Measurements from ENCODE around the gene MLLT11. TPM values are rescaled to one million over a fixed set of nuclear protein-coding genes. Genes with fewer than 3 reads are reported as not detected.

Gene MLLT11, protein sequence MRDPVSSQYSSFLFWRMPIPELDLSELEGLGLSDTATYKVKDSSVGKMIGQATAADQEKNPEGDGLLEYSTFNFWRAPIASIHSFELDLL
- polyA plus RNA-seq, result 1.5 TPM

DNA sequence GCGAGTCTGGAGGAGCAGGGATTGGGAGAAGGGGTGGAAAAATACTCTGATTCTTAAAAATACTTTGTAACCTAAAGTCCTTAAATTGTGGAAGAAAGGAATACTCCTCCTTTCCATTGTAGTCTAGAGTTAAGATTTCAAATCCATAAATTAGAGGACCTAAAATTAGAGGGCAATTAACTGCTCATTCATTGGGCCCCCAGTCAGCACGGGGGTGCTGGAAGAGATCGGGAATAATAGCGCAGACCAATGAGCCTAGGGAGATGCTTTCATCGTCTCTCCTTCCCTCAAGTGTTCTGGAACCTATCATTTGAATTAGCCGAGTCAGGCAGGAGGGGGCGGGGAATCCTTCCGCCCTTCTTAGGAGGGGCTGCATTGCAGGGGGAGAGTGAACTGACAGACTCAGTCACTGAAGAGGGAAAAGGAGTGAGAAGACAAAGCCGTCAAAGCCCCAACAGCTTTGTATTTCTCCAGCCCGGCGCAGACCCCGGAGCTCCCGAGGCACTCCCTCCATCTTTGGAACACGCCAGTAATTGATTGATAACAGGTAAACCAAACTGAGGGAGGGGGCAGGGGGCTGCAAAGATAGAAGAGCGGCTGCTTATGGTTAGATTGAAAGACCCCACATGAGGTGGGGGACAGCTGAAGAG lies at the start of gene MLLT11:
TSS of gene MLLT11 (plus strand) at position 391 of the 650 bp plus-strand sequence. CDS start 6,828 bp downstream, outside the sequence.
- Mint-ChIP-seq H3K4me1 (peaks cover 28 to 31% (median 29%) of the 10 kb centered on the region in 3 donors), H3K36me3 (peaks cover 11% of the 10 kb centered on the region), H3K27ac (peak within 1 kb of the TSS; percentile 89 to 97 (median 93))

DNA sequence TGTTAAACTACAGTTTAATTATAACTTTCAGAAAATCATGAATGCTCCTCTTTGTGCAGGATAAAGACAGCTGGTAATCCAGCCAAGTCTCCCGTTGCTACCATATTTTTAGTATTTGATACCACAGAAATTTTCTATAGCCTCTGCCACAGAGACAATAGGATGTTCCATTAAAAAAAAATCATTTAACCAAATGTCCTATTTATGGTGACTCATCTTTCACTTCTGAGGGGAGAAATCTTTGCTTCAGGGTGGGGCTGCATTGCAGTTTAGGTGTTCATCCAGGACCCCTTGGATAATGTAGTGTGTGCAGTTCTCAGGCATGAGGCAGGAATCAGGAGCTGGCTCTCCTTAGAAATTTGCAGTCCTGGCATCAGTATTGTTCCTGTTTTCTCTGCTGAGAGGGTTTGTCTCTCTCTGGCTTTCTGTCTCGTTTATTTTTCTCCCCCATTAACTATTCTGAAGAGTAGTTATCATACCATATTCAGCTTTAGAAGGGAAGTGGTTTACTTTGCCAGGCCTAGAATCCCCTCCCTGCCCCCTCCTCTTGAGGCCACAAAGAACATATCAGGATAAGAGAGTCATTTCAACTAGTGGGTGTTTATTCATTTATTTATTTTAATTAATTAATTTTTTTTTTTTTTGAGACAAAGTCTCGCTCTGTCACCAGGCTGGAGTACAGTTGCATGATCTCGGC lies 48.9 kb upstream of the MLLT11 start:
- H3K27me3 Mint-ChIP-seq, result no peaks in the 10 kb centered on the region
- no peak overlapping the region for H3K4me3 Mint-ChIP-seq
- H3K4me1 Mint-ChIP-seq, result peaks cover 29 to 35% (median 32%) of the 10 kb centered on the region in 3 donors
- no peaks in the 10 kb centered on the region for H3K9me3 Mint-ChIP-seq
- H3K36me3 Mint-ChIP-seq, result no peaks in the 10 kb centered on the region
- H3K27ac Mint-ChIP-seq, result peak overlapping the region in 2 of 3 donors; percentile 31 to 89

More for the DNA sequence above, at the start of gene MLLT11:
- Mint-ChIP-seq H3K9me3 (no peaks in the 10 kb centered on the region), H3K4me3 (peak within 1 kb of the TSS; percentile 96 to 100 (median 98)), H3K27me3 (no peaks in the 10 kb centered on the region)

DNA sequence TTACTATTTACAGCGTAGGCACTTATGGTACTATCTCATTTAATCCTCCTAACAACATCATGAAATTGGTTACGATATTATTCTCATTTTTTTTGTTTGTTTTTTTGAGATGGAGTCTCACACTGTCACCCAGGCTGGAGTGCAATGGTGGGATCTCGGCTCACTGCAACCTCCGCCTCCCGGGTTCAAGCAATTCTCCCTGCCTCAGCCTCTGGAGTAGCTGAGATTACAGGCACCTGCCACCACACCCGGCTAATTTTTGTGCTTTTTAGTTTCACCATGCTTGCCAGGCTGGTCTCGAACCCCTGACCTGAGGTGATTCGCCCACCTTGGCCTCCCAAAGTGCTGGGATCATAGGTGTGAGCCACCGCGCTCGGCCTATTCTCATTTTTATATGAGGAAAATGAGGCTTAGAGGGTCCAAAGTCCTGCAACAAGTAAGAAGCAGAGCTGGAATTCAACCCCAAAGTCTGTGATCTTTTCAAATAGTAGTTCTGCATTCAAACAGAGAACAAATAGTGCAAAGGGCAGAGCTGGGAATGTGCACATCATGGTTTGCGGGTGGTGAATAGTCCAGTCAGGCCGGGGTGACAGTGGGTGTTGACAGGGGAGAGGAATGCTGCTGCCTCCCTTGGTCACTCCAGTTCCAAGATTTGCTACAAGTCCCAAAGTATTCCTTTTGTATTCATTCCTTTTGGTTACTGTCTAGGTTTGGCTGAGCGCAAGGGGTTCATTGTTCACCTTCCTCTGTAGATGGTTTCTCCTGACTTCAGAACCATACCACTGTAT lies 47.3 kb upstream of the MLLT11 start:
- Mint-ChIP-seq H3K4me3 (peak overlapping the region in 1 of 4 donors; percentile 10), H3K36me3 (no peaks in the 10 kb centered on the region), H3K4me1 (peaks cover 15 to 23% (median 18%) of the 10 kb centered on the region in 3 donors), H3K9me3 (no peaks in the 10 kb centered on the region), H3K27me3 (no peaks in the 10 kb centered on the region), H3K27ac (peak overlapping the region in 1 of 3 donors; percentile 25)

DNA sequence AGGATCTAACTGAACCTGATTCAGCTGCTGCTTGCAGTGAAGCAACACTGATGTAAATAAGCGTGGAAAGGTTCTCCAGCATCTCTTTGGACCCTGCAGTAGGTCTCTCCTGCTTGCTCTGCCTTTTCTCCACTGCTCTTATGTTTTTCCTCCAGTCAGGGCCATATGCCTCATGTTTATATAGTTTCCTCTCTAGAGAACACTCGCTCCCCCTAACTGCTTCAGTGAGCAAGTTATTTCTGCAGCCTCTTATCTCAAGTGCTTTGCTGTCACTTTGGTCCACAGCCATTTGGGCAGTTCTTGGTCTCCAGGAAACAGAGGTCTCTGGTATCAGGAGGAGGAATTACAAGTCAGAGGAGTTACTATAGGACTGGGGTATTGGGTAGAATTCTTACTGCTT lies 46.7 kb upstream of the MLLT11 start:
- Mint-ChIP-seq H3K4me1 (peaks cover 14 to 18% (median 15%) of the 10 kb centered on the region in 3 donors), H3K9me3 (no peaks in the 10 kb centered on the region), H3K4me3 (peak overlapping the region in 1 of 4 donors; percentile 10), H3K27ac (peak overlapping the region in 1 of 3 donors; percentile 25), H3K27me3 (no peaks in the 10 kb centered on the region), H3K36me3 (no peaks in the 10 kb centered on the region)

DNA sequence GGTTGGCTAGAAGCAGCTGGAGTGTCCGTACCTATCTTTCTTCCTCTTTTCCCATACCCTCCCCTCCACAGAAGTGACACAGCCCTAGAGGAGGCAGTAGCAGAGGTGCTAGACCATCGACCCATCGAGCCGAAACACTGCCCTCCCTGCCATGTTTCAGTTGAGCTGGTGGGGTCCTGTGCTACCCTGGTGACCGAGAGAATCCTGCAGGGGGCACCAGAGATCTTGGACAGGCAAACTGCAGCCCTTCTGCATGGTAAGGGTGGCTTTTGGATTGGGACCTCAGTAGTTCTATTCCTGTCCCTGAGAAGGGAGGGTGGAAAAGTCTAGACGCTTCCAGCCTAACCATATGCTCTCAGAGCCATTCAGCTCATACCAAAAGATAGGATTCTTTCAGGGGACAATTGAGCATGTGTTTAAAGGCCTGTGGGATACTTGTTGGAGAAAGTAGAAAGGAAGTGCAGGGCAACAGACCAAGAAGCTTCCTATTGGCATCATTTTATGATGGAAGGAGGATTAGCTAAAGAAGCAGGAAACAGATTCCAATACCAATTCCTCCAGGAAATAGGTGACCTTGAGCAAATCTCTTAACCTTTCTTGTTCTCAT lies 35.6 kb upstream of the MLLT11 start:
- H3K36me3 Mint-ChIP-seq, result peaks cover 4% of the 10 kb centered on the region
- peak overlapping the region in 2 of 3 donors; percentile 19 to 67 for H3K27ac Mint-ChIP-seq
- H3K27me3 Mint-ChIP-seq, result no peaks in the 10 kb centered on the region
- peaks cover 0 to 9% (median 5%) of the 10 kb centered on the region in 3 donors for H3K4me1 Mint-ChIP-seq
- no peaks in the 10 kb centered on the region for H3K9me3 Mint-ChIP-seq
- peak overlapping the region in 1 of 4 donors; percentile 79 for H3K4me3 Mint-ChIP-seq

DNA sequence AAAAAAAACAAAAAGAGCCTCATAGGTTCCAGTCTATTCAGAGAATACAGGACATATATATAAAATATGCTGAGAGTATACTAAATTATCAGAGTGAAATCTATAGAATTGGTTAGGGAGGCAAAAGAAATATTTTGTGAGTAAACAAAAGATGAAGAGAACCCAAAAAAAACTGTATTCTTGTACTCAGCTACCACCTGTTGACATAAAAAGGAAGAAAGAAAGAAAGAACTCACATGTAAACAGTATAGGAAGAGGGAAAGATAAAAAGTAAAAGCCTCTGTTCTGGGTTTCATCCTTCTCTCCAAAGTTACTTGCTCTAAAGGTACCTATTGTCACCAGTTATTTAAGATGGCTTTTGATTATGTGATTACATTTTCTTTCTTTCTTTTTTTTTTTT lies 33.7 kb upstream of the MLLT11 start:
- peaks cover 4% of the 10 kb centered on the region for H3K36me3 Mint-ChIP-seq
- H3K27ac Mint-ChIP-seq, result no peak overlapping the region

DNA sequence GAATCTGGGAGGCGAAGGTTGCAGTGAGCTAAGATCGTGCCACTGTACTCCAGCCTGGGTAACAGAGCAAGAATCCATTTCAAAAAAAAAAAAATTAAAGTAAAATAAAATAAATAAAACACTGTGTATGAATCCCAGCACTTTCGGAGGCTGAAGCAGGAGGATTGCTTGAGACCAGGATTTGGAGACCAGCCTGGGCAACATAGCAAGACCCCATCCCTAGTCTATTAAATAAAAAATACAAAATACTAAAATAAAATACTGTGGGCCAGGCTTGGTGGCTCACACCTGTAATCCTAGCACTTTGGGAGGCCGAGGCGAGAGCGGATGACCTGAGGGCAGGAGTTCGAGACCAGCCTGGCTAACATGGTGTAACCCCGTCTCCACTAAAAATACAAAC lies 28.0 kb upstream of the MLLT11 start:
- Mint-ChIP-seq H3K27ac (no peak overlapping the region), H3K4me1 (peaks cover 0 to 3% (median 2%) of the 10 kb centered on the region in 3 donors)

More for the DNA sequence above, 33.7 kb upstream of the MLLT11 start:
- H3K4me1 Mint-ChIP-seq, result peaks cover 0 to 9% (median 5%) of the 10 kb centered on the region in 3 donors
- no peak overlapping the region for H3K4me3 Mint-ChIP-seq
- H3K9me3 Mint-ChIP-seq, result no peaks in the 10 kb centered on the region
- no peaks in the 10 kb centered on the region for H3K27me3 Mint-ChIP-seq

DNA sequence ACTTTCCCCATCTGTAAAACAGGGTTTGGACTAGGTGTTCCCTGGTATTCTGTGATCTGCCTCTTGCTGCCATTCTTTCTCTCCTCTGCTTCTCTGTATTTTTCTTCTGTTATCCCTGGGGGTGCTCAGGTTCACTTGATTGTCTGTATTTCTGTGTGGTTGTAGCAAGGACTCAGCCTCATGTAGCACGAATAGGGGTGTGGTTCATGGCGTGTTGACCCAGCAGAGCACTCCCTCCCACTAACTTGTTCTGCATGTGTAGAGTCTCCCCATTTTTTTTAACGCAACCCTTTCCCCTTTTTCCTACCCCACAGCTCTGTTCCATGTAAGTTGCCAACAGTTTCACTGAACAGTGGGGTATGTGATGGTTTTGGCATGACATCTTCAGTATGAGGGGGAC lies 25.0 kb upstream of the MLLT11 start:
- peak overlapping the region in 1 of 4 donors; percentile 56 for H3K4me3 Mint-ChIP-seq
- peak overlapping the region in 1 of 3 donors; percentile 76 for H3K27ac Mint-ChIP-seq
- H3K4me1 Mint-ChIP-seq, result peaks cover 0 to 2% (median 1%) of the 10 kb centered on the region in 3 donors
- peaks cover 8% of the 10 kb centered on the region for H3K36me3 Mint-ChIP-seq
- H3K27me3 Mint-ChIP-seq, result no peaks in the 10 kb centered on the region
- H3K9me3 Mint-ChIP-seq, result no peaks in the 10 kb centered on the region

More for the DNA sequence above, 28.0 kb upstream of the MLLT11 start:
- H3K4me3 Mint-ChIP-seq, result no peak overlapping the region
- no peaks in the 10 kb centered on the region for H3K27me3 Mint-ChIP-seq
- H3K36me3 Mint-ChIP-seq, result peaks cover 11% of the 10 kb centered on the region
- H3K9me3 Mint-ChIP-seq, result no peaks in the 10 kb centered on the region

DNA sequence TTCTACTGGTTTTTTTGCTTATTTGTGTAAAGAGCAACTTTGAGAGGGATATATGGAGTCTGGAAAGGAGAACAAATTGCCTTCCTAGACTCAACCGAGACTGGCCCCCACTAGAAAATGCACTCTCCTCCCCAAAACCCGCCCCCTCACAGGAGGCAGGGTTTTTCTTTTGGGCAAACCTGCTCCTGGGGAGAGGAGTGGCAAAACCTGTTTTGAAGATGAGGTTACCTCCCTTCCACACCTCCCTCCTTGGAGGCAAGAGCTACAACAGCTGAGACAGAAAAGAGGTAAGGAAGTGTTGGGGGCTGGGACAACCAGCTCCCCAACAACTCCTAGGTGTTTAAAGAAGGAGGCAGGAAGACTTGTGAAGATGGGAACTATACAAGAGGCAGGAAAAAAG lies 23.8 kb upstream of the MLLT11 start, which contains the start of gene BNIPL:
TSS of gene BNIPL (plus strand) at position 231 of the 400 bp plus-strand sequence. CDS start at position 371, 140 bp downstream.
- no peak within 1 kb of the TSS for H3K27ac Mint-ChIP-seq
- peaks cover 0 to 2% (median 1%) of the 10 kb centered on the region in 3 donors for H3K4me1 Mint-ChIP-seq
- H3K36me3 Mint-ChIP-seq, result peaks cover 10% of the 10 kb centered on the region
- no peaks in the 10 kb centered on the region for H3K9me3 Mint-ChIP-seq
- no peaks in the 10 kb centered on the region for H3K27me3 Mint-ChIP-seq
- no peak within 1 kb of the TSS for H3K4me3 Mint-ChIP-seq

DNA sequence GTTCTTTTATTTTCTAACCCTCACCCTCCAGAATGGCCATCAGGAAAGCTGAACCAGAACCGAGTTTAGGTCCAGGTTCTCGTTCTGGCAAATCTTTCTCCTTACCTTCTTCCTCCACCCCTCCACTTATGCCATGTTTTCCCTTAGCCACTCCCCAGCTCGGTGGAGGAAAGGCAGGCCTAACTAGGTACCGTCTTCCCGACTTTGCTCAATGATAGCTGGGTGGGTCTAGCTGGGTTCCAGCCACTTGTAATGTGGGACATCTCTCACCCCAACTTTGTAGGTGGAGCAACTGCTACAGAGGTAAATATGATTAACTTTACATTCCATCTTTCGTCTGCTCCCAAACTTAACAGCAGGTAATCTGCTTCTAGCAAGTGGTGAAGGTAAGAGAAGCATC lies 23.2 kb upstream of the MLLT11 start:
- Mint-ChIP-seq H3K27ac (no peak overlapping the region), H3K36me3 (peaks cover 9% of the 10 kb centered on the region), H3K27me3 (no peaks in the 10 kb centered on the region), H3K9me3 (no peaks in the 10 kb centered on the region), H3K4me3 (no peak overlapping the region), H3K4me1 (peaks cover 0 to 2% (median 1%) of the 10 kb centered on the region in 3 donors)

DNA sequence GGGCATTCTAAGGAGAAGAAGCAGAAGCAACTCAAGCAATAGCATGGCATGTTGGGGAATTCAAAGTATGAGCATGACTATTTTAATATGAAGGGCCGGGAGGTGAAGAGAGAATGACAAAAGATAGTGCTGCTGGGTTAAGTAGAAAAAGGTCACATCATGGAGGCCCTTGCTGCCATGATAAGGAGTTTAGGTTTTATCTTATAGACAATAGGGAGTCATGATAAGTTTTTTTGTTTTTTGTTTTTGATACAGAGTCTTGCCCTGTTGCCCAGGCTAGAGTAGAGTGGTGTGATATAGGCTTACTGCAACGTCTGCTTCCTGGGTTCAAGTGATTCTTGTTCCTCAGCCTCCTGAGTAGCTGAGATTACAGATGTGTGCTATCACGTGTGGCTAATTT lies 20.7 kb upstream of the MLLT11 start:
- Mint-ChIP-seq H3K9me3 (no peaks in the 10 kb centered on the region), H3K27ac (no peak overlapping the region), H3K36me3 (peaks cover 2% of the 10 kb centered on the region), H3K27me3 (no peaks in the 10 kb centered on the region), H3K4me1 (peaks cover 0 to 1% (median 0%) of the 10 kb centered on the region in 3 donors), H3K4me3 (no peak overlapping the region)

DNA sequence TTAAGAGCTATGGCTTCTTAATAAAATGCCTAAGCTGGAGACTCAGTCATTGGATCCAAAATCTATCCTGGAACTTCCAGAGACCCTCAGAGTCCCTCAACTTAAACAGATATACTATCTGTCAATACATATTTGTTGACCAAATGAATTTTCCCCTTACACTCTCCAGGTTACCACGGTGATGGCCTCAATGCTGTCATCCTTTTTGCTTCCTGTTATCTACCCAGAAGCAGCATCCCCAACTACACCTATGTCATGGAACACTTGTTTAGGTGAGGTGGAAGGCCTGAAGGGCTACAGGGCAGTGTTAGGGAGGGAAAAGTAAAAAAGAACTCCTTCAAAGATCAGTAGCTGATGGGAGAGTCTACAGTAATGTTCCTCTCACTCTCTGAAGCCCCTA lies 17.0 kb upstream of the MLLT11 start:
- Mint-ChIP-seq H3K27me3 (no peaks in the 10 kb centered on the region), H3K27ac (no peak overlapping the region), H3K36me3 (peaks cover 2% of the 10 kb centered on the region), H3K9me3 (no peaks in the 10 kb centered on the region), H3K4me3 (no peak overlapping the region), H3K4me1 (peaks cover 5 to 11% (median 11%) of the 10 kb centered on the region in 3 donors)

DNA sequence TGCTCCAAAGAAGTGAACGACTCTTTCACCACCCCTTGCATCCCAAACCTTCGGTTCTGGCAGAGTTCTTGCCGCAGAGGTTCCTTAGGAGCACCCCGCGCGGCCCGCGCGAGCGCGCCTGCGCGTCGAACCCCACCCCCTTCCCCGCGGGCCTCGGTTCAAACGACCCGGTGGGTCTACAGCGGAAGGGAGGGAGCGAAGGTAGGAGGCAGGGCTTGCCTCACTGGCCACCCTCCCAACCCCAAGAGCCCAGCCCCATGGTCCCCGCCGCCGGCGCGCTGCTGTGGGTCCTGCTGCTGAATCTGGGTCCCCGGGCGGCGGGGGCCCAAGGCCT lies 12.6 kb upstream of the MLLT11 start, which contains the start of gene C1orf56:
TSS of gene C1orf56 (plus strand) at position 161 of the 334 bp plus-strand sequence. CDS start at position 258, 97 bp downstream.
- H3K9me3 Mint-ChIP-seq, result no peaks in the 10 kb centered on the region
- peak within 1 kb of the TSS; percentile 86 to 94 (median 88) for H3K27ac Mint-ChIP-seq
- H3K36me3 Mint-ChIP-seq, result no peaks in the 10 kb centered on the region
- H3K4me3 Mint-ChIP-seq, result peak within 1 kb of the TSS; percentile 93 to 98 (median 97)
- H3K27me3 Mint-ChIP-seq, result no peaks in the 10 kb centered on the region
- peaks cover 24 to 27% (median 26%) of the 10 kb centered on the region in 3 donors for H3K4me1 Mint-ChIP-seq

DNA sequence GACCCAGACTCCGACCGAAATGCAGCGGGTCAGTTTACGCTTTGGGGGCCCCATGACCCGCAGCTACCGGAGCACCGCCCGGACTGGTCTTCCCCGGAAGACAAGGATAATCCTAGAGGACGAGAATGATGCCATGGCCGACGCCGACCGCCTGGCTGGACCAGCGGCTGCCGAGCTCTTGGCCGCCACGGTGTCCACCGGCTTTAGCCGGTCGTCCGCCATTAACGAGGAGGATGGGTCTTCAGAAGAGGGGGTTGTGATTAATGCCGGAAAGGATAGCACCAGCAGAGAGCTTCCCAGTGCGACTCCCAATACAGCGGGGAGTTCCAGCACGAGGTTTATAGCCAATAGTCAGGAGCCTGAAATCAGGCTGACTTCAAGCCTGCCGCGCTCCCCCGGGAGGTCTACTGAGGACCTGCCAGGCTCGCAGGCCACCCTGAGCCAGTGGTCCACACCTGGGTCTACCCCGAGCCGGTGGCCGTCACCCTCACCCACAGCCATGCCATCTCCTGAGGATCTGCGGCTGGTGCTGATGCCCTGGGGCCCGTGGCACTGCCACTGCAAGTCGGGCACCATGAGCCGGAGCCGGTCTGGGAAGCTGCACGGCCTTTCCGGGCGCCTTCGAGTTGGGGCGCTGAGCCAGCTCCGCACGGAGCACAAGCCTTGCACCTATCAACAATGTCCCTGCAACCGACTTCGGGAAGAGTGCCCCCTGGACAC lies 12.1 kb upstream of the MLLT11 start:
- H3K27me3 Mint-ChIP-seq, result no peaks in the 10 kb centered on the region
- peak overlapping the region; percentile 93 to 98 (median 97) for H3K4me3 Mint-ChIP-seq
- H3K36me3 Mint-ChIP-seq, result no peaks in the 10 kb centered on the region
- H3K9me3 Mint-ChIP-seq, result no peaks in the 10 kb centered on the region
- peaks cover 24 to 27% (median 26%) of the 10 kb centered on the region in 3 donors for H3K4me1 Mint-ChIP-seq
- peak overlapping the region; percentile 84 to 94 (median 88) for H3K27ac Mint-ChIP-seq
